ENCODE results near the gene SP8.

The SP8 gene

GRCh38 chr7:20737840-20738448 is 48.7 kb downstream of the SP8 start:
- H3K27ac ChIP-seq (ENCODE audit: insufficient read depth, low read depth, low read length, poor library complexity, severe bottlenecking): no peak overlapping the region
- 85 to 90% methylated on average over 5 of the region's 5 CpGs for WGBS, 2 experiments
- no peaks in the 10 kb centered on the region for H3K27me3 ChIP-seq (ENCODE audit: control insufficient read depth, insufficient read depth, low read length, poor library complexity, severe bottlenecking)
- H3K4me3 ChIP-seq (ENCODE audit: insufficient read depth, low read depth, low read length): no peak overlapping the region
- H3K36me3 ChIP-seq (ENCODE audit: control insufficient read depth, insufficient read depth, low read length): no peaks in the 10 kb centered on the region
- H3K4me1 ChIP-seq (ENCODE audit: control insufficient read depth, insufficient read depth, low read length): no peaks in the 10 kb centered on the region
- H3K9me3 ChIP-seq (ENCODE audit: control insufficient read depth, low read length): no peaks in the 10 kb centered on the region

GRCh38 chr7:20735346-20736065 is 51.2 kb downstream of the SP8 start:
- 89 to 91% methylated on average over 4 of the region's 4 CpGs for WGBS, 2 experiments
- Histone ChIP-seq H3K9me3 (ENCODE audit: control insufficient read depth, low read length) (no peaks in the 10 kb centered on the region), H3K27ac (ENCODE audit: insufficient read depth, low read depth, low read length, poor library complexity, severe bottlenecking) (no peak overlapping the region)

More at GRCh38 chr7:20735346-20736065, 51.2 kb downstream of the SP8 start:
- Histone ChIP-seq H3K36me3 (ENCODE audit: control insufficient read depth, insufficient read depth, low read length) (no peaks in the 10 kb centered on the region), H3K4me3 (ENCODE audit: insufficient read depth, low read depth, low read length) (no peak overlapping the region), H3K27me3 (ENCODE audit: control insufficient read depth, insufficient read depth, low read length, poor library complexity, severe bottlenecking) (no peaks in the 10 kb centered on the region), H3K4me1 (ENCODE audit: control insufficient read depth, insufficient read depth, low read length) (no peaks in the 10 kb centered on the region)
